Esophagus muscularis mucosa (tissue), 4 donors: ENCODE measurements around the gene COMMD9.

Source experiments
- EP300 ChIP-seq: sonication (generic); formaldehyde crosslinking; IDR thresholded peaks from one replicate; pipeline ENCODE4 v1.6.1; 2017; ENCODE audit warnings: antibody characterized with exemption
- POLR2A ChIP-seq: fragments of 450-650 bp; IDR thresholded peaks from one replicate; pipeline ENCODE4 v1.6.1; 2017; ENCODE audit warnings: antibody characterized with exemption, moderate library complexity, mild to moderate bottlenecking, low read depth
- TF ChIP-seq, protein P1 (sequence below), 3 experiments: fragments of 200-600 bp in 2 of 3; fragments of 450-650 bp in 1 of 3; sonication (generic) in 2 of 3; IDR thresholded peaks; one replicate each; pipeline ENCODE4 v1.5.1; 2017 to 2019; ENCODE audit warnings: antibody characterized with exemption in 3 of 3, mild to moderate bottlenecking in 2 of 3, moderate library complexity in 1 of 3

DNA sequence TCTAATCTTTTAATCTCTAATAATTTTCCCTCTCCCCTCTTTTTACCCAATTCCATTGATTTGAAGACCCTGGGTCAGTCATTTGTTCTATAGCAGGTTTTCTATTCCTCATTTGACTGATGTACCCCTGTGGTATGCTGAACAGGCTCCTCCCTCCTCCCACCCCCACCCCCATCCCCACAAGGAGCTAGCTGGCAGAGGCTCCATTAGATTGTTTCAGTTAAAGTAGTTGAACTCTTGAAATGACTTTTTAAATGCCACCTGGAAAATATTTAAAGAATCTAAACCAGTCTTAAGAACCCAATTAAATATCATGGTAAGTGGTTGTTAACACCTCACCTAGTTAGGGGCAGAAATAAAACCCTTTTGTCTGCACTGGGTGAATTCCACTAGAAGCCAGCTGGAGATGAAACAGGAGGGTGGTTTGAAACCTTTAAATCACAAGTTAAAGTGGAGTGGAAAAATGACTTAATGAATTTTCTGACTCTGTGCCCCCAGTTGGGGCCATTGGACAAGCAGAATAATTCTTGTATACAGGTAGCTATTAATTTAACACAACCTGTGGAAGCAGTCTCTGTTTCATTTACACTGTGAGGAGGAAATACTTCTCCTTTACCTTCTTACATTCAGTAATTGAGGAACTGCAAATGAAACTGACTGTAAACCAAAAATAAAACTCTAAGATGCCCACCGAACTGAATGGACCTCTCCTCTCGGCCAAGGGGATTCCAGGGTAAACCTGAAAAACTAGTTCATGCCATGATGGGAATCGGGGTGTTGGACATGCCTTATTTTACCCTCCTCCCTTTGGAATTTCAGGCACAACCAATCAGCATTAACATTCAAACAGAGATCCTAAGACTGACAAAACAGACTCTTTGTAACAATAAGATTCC, 37.5 kb upstream of the COMMD9 start:
- TF ChIP-seq, protein P1, sequence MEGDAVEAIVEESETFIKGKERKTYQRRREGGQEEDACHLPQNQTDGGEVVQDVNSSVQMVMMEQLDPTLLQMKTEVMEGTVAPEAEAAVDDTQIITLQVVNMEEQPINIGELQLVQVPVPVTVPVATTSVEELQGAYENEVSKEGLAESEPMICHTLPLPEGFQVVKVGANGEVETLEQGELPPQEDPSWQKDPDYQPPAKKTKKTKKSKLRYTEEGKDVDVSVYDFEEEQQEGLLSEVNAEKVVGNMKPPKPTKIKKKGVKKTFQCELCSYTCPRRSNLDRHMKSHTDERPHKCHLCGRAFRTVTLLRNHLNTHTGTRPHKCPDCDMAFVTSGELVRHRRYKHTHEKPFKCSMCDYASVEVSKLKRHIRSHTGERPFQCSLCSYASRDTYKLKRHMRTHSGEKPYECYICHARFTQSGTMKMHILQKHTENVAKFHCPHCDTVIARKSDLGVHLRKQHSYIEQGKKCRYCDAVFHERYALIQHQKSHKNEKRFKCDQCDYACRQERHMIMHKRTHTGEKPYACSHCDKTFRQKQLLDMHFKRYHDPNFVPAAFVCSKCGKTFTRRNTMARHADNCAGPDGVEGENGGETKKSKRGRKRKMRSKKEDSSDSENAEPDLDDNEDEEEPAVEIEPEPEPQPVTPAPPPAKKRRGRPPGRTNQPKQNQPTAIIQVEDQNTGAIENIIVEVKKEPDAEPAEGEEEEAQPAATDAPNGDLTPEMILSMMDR (IDR thresholded peaks at IDR 0.05): no peak
- no peak for TF ChIP-seq EP300
- no peak for TF ChIP-seq POLR2A
